ENCODE results near the gene UTS2B.

GRCh38 chr3:191321019-191321767 lies 9.1 kb downstream of the UTS2B start:
- TF ChIP-seq POLR2A (IDR thresholded peaks at IDR 0.05; ENCODE audit: low read depth, low read length) (no peak), RAD21 (IDR thresholded peaks at IDR 0.05; ENCODE audit: low read length) (no peak), FOS (IDR thresholded peaks at IDR 0.05; ENCODE audit: low read depth, low read length) (no peak), NFE2L2 (IDR thresholded peaks at IDR 0.05; ENCODE audit: low read depth, low read length) (no peak), BHLHE40 (IDR thresholded peaks at IDR 0.05; ENCODE audit: low read depth, low read length) (no peak), CEBPB (IDR thresholded peaks at IDR 0.05; ENCODE audit: low read depth, low read length) (no peak), MXI1 (IDR thresholded peaks at IDR 0.05; ENCODE audit: borderline replicate concordance, low read depth, low read length) (no peak), RCOR1 (IDR thresholded peaks at IDR 0.05; ENCODE audit: insufficient replicate concordance, low read length) (no peak), CHD1 (IDR thresholded peaks at IDR 0.05; ENCODE audit: low read depth, low read length) (no peak), RFX5 (IDR thresholded peaks at IDR 0.05; ENCODE audit: low read depth, low read length) (no peak)
- TF ChIP-seq, protein P1, sequence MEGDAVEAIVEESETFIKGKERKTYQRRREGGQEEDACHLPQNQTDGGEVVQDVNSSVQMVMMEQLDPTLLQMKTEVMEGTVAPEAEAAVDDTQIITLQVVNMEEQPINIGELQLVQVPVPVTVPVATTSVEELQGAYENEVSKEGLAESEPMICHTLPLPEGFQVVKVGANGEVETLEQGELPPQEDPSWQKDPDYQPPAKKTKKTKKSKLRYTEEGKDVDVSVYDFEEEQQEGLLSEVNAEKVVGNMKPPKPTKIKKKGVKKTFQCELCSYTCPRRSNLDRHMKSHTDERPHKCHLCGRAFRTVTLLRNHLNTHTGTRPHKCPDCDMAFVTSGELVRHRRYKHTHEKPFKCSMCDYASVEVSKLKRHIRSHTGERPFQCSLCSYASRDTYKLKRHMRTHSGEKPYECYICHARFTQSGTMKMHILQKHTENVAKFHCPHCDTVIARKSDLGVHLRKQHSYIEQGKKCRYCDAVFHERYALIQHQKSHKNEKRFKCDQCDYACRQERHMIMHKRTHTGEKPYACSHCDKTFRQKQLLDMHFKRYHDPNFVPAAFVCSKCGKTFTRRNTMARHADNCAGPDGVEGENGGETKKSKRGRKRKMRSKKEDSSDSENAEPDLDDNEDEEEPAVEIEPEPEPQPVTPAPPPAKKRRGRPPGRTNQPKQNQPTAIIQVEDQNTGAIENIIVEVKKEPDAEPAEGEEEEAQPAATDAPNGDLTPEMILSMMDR (conservative IDR thresholded peaks at IDR 0.05; ENCODE audit: low read depth, low read length): no peak
- TF ChIP-seq, protein P2, sequence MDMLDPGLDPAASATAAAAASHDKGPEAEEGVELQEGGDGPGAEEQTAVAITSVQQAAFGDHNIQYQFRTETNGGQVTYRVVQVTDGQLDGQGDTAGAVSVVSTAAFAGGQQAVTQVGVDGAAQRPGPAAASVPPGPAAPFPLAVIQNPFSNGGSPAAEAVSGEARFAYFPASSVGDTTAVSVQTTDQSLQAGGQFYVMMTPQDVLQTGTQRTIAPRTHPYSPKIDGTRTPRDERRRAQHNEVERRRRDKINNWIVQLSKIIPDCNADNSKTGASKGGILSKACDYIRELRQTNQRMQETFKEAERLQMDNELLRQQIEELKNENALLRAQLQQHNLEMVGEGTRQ (IDR thresholded peaks at IDR 0.05; ENCODE audit: low read depth, low read length): no peak

Data from IMR-90 (cell line).